H1 (cell line): ENCODE measurements around the gene TRPV4. TPM values are rescaled to one million over a fixed set of nuclear protein-coding genes. Genes with fewer than 3 reads are reported as not detected.

Experiments
- CTCF ChIA-PET: fragments of 300-600 bp; sonication (Branson Sonifier 250); formaldehyde crosslinking; loops from one replicate; lab custom pipeline; 2021; ENCODE audit not compliant: partially characterized antibody; lab: Charles Lee
- POLR2A ChIA-PET: fragments of 300-600 bp; sonication (Branson Sonifier 250); formaldehyde crosslinking; loops from one replicate; lab custom pipeline; 2021; ENCODE audit warnings: inconsistent platforms; ENCODE audit not compliant: partially characterized antibody; lab: Charles Lee
- DNase-seq, 2 experiments: peaks; one replicate each; pipeline versions ENCODE4 v3.0.0 to v3.0.0-alpha.2; 2010 to 2022; ENCODE audit warnings: low spot score in 2 of 2, low read depth in 1 of 2, mixed read lengths in 1 of 2
- FAIRE-seq: peaks from 2 replicates; lab custom pipeline; 2011; peaks lifted over from hg19 to GRCh38; lab: Jason Lieb, UNC
- H2AFZ ChIP-seq: 2 replicates; pipeline ENCODE4 v1.8.1; 2012; ENCODE audit warnings: low read length, inconsistent platforms
- H2AK5ac ChIP-seq: 2 replicates; pipeline ENCODE4 v1.6.1; 2013; ENCODE audit warnings: low read depth, low read length
- H2BK120ac ChIP-seq: replicated peaks from 2 replicates; pipeline ENCODE3; 2013; ENCODE audit warnings: low read depth, low read length, inconsistent platforms
- H2BK12ac ChIP-seq: 2 replicates; pipeline ENCODE4 v1.6.1; 2013; ENCODE audit warnings: low read depth, low read length
- H2BK15ac ChIP-seq: 2 replicates; pipeline ENCODE4 v1.6.1; 2013; ENCODE audit warnings: low read length
- H2BK20ac ChIP-seq: 2 replicates; pipeline ENCODE4 v1.6.1; 2013; ENCODE audit warnings: low read length
- H2BK5ac ChIP-seq: 2 replicates; pipeline ENCODE4 v1.6.1; 2013; ENCODE audit warnings: low read depth, low read length
- H3K14ac ChIP-seq: 2 replicates; pipeline ENCODE4 v1.6.1; 2013; ENCODE audit warnings: inconsistent platforms; ENCODE audit not compliant: insufficient read length
- H3K18ac ChIP-seq: 2 replicates; pipeline ENCODE4 v1.6.1; 2013; ENCODE audit warnings: low read length; ENCODE audit errors: extremely low read depth
- H3K23ac ChIP-seq: 2 replicates; pipeline ENCODE4 v1.6.1; 2013; ENCODE audit warnings: inconsistent platforms; ENCODE audit not compliant: insufficient read length
- H3K23me2 ChIP-seq: 2 replicates; pipeline ENCODE4 v1.6.1; 2013; ENCODE audit warnings: low read depth, low read length
- H3K27ac ChIP-seq: 2 replicates; pipeline ENCODE4 v1.6.1; 2011; ENCODE audit warnings: low read depth, low read length, inconsistent platforms
- H3K27me3 ChIP-seq, 4 experiments: replicated peaks in 1 of 4; 1 replicate in 1 of 4; 2 replicates in 3 of 4; pipeline versions ENCODE4 v1.6.1 to v1.8.1; 2011 to 2013; ENCODE audit warnings: low read length in 3 of 4, mild to moderate bottlenecking in 3 of 4, inconsistent platforms in 2 of 4, mixed read lengths in 2 of 4, moderate library complexity in 1 of 4; ENCODE audit not compliant: control insufficient read depth in 3 of 4, insufficient read depth in 3 of 4; ENCODE audit errors: extremely low read depth in 1 of 4
- H3K36me3 ChIP-seq, 4 experiments: 2 replicates each; pipeline versions ENCODE4 v1.6.1 to v1.8.1; 2011 to 2013; ENCODE audit warnings: mild to moderate bottlenecking in 4 of 4, low read length in 3 of 4, moderate library complexity in 2 of 4, control low read depth in 1 of 4, inconsistent platforms in 1 of 4; ENCODE audit not compliant: insufficient read depth in 4 of 4, control insufficient read depth in 2 of 4
- H3K4ac ChIP-seq: replicated peaks from 2 replicates; pipeline ENCODE3; 2013; ENCODE audit warnings: low read length, low read depth, mixed read lengths, inconsistent platforms; ENCODE audit not compliant: insufficient read length
- H3K4me1 ChIP-seq, 4 experiments: replicated peaks in 1 of 4; 1 replicate in 1 of 4; 2 replicates in 3 of 4; pipeline versions ENCODE4 v1.6.1 to v1.8.1; 2011 to 2013; ENCODE audit warnings: low read length in 3 of 4, inconsistent platforms in 2 of 4, mixed read lengths in 1 of 4; ENCODE audit not compliant: insufficient read depth in 4 of 4, control insufficient read depth in 3 of 4
- H3K4me2 ChIP-seq, 2 experiments: 2 replicates each; pipeline versions ENCODE4 v1.6.1 to v1.8.1; 2011 to 2013; ENCODE audit warnings: low read depth in 2 of 2, low read length in 2 of 2, control low read depth in 1 of 2, inconsistent platforms in 1 of 2, mild to moderate bottlenecking in 1 of 2; ENCODE audit not compliant: insufficient read depth in 1 of 2
- H3K4me3 ChIP-seq, 4 experiments: fragments of 200-600, 300-600 bp in 1 of 4; sonication (generic), shearing (Covaris generic), sonication (Bioruptor Twin) in 1 of 4; 2 replicates each; pipeline versions ENCODE4 v1.5.1 to v1.8.1; 2011 to 2016; ENCODE audit warnings: low read length in 4 of 4, low read depth in 3 of 4, control low read depth in 2 of 4, inconsistent platforms in 2 of 4, mild to moderate bottlenecking in 2 of 4, mixed read lengths in 1 of 4, moderate library complexity in 1 of 4; ENCODE audit not compliant: insufficient read depth in 2 of 4; ENCODE audit errors: extremely low read depth in 1 of 4
- H3K56ac ChIP-seq: replicated peaks from 2 replicates; pipeline ENCODE3; 2013; ENCODE audit warnings: low read depth, mild to moderate bottlenecking, mixed read lengths, low read length, inconsistent platforms; ENCODE audit not compliant: insufficient read length
- H3K79me1 ChIP-seq: 2 replicates; pipeline ENCODE4 v1.6.1; 2013; ENCODE audit warnings: low read depth, low read length, control low read depth
- H3K79me2 ChIP-seq, 2 experiments: 2 replicates each; pipeline versions ENCODE4 v1.6.1 to v1.8.1; 2012 to 2013; ENCODE audit warnings: low read length in 2 of 2, mild to moderate bottlenecking in 2 of 2, inconsistent platforms in 1 of 2; ENCODE audit not compliant: insufficient read depth in 2 of 2, control insufficient read depth in 1 of 2
- H3K9ac ChIP-seq, 4 experiments: replicated peaks in 1 of 4; 1 replicate in 1 of 4; 2 replicates in 3 of 4; pipeline versions ENCODE4 v1.6.1 to v1.8.1; 2011 to 2013; ENCODE audit warnings: low read depth in 3 of 4, low read length in 3 of 4, control low read depth in 2 of 4, mild to moderate bottlenecking in 2 of 4, moderate library complexity in 2 of 4, inconsistent platforms in 1 of 4; ENCODE audit errors: extremely low read depth in 1 of 4
- H3K9me3 ChIP-seq, 2 experiments: 2 replicates each; pipeline versions ENCODE4 v1.6.1 to v1.8.1; 2012 to 2013; ENCODE audit warnings: mild to moderate bottlenecking in 2 of 2, moderate library complexity in 2 of 2, control low read depth in 1 of 2, inconsistent platforms in 1 of 2, low read depth in 1 of 2, low read length in 1 of 2, mixed read lengths in 1 of 2; ENCODE audit not compliant: insufficient read depth in 2 of 2
- H4K20me1 ChIP-seq, 2 experiments: replicated peaks in 1 of 2; 2 replicates each; pipeline versions ENCODE3 to v1.8.1; 2011 to 2013; ENCODE audit warnings: inconsistent platforms in 2 of 2, low read length in 2 of 2, mild to moderate bottlenecking in 1 of 2; ENCODE audit not compliant: insufficient read depth in 2 of 2, control insufficient read depth in 1 of 2
- H4K5ac ChIP-seq: 2 replicates; pipeline ENCODE4 v1.6.1; 2013; ENCODE audit warnings: low read length, low read depth, mixed read lengths, inconsistent platforms; ENCODE audit not compliant: insufficient read length
- H4K8ac ChIP-seq: 2 replicates; pipeline ENCODE4 v1.8.0; 2013; ENCODE audit warnings: mild to moderate bottlenecking, moderate library complexity, low read length, inconsistent platforms; ENCODE audit not compliant: insufficient read depth; ENCODE audit errors: extremely low read depth
- H4K91ac ChIP-seq: replicated peaks from 2 replicates; pipeline ENCODE3; 2013; ENCODE audit warnings: low read length, mixed read lengths, inconsistent platforms; ENCODE audit not compliant: insufficient read length
- BACH1 ChIP-seq: IDR thresholded peaks from 2 replicates; pipeline ENCODE4 v1.6.1; 2012; ENCODE audit warnings: low read length, improper control_type of control experiment
- BCL11A ChIP-seq, 2 experiments: IDR thresholded peaks; one replicate each; pipeline ENCODE4 v1.6.1; 2011; ENCODE audit warnings: low read depth in 2 of 2, low read length in 2 of 2, mild to moderate bottlenecking in 2 of 2
- CHD2 ChIP-seq: IDR thresholded peaks from 2 replicates; pipeline ENCODE4 v1.6.1; 2012; ENCODE audit warnings: low read length, improper control_type of control experiment
- EP300 ChIP-seq, 2 experiments: IDR thresholded peaks; 1 replicate in 1 of 2; 2 replicates in 1 of 2; pipeline ENCODE4 v1.6.1; 2011 to 2012; ENCODE audit warnings: low read depth in 2 of 2, low read length in 2 of 2, mild to moderate bottlenecking in 2 of 2, borderline replicate concordance in 1 of 2, inconsistent platforms in 1 of 2, moderate library complexity in 1 of 2
- HDAC2 ChIP-seq, 2 experiments: fragments of 300-600 bp in 1 of 2; sonication (generic) in 1 of 2; IDR thresholded peaks; 2 replicates each; pipeline ENCODE4 v1.6.1; 2011 to 2012; ENCODE audit warnings: low read depth in 2 of 2, low read length in 2 of 2, mild to moderate bottlenecking in 2 of 2, moderate library complexity in 2 of 2, borderline replicate concordance in 1 of 2, inconsistent platforms in 1 of 2
- JUND ChIP-seq: IDR thresholded peaks from 2 replicates; pipeline ENCODE4 v1.6.1; 2011; ENCODE audit warnings: mild to moderate bottlenecking, improper control_type of control experiment, low read length
- MAFK ChIP-seq: IDR thresholded peaks from 2 replicates; pipeline ENCODE4 v1.6.1; 2012; ENCODE audit warnings: low read depth, mild to moderate bottlenecking, improper control_type of control experiment, low read length
- RBBP5 ChIP-seq: IDR thresholded peaks from 2 replicates; pipeline ENCODE4 v1.7.1; 2012; ENCODE audit warnings: low read depth, mild to moderate bottlenecking, inconsistent platforms, low read length, moderate library complexity, borderline replicate concordance
- SAP30 ChIP-seq: fragments of 300-600 bp; sonication (generic); IDR thresholded peaks from 2 replicates; pipeline ENCODE4 v1.7.1; 2012; ENCODE audit warnings: low read length, moderate library complexity, mild to moderate bottlenecking, inconsistent platforms; ENCODE audit not compliant: insufficient read depth, insufficient replicate concordance
- SUZ12 ChIP-seq: fragments of 200-600 bp; sonication (generic); IDR thresholded peaks from 2 replicates; pipeline ENCODE4 v1.6.1; 2012; ENCODE audit warnings: mild to moderate bottlenecking, inconsistent platforms, low read length, moderate library complexity, mixed read lengths
- WGBS, 2 experiments: shearing (Covaris generic) in 1 of 2; methylation state at CpG; one replicate each; pipeline versions ENCODE4 v1.1.6 to v1.1.7; 2013 to 2015; ENCODE audit warnings: low lambda C conversion rate in 2 of 2, mixed read lengths in 2 of 2, inconsistent platforms in 1 of 2, low coverage in 1 of 2, missing lambda C conversion rate in 1 of 2; ENCODE audit not compliant: insufficient replicate concordance in 2 of 2, insufficient coverage in 1 of 2, insufficient read length in 1 of 2; ENCODE audit errors: extremely low coverage in 1 of 2, missing lambda C conversion rate in 1 of 2; 5-methylcytosine and 5-hydroxymethylcytosine counted together
- polyA plus RNA-seq, 7 experiments: library from polyadenylated mRNA; depleted of rRNA in 3 of 7; stranded (reverse) in 5 of 7; unstranded in 2 of 7; fragments of >200 nt in 5 of 7; fragments of 200-250 nt in 2 of 7; gene quantifications; 1 replicate in 5 of 7; 2 replicates in 1 of 7; 4 replicates in 1 of 7; pipeline versions ENCODE4 v1.2.1 to v1.2.3, GENCODE V29; 2011 to 2013; ENCODE audit warnings: missing spikeins in 2 of 7, mixed read lengths in 2 of 7
- total RNA-seq: library from RNA; stranded (reverse); fragmentation: NEBNext Ultra II Directional; extraction: Animal tissue kit (Norgen Biotek cat#: 25700); gene quantifications from 2 replicates; pipeline ENCODE4 v1.2.1, GENCODE V29; 2021

The TRPV4 gene
- total and polyA plus RNA-seq, 2 of the 8 experiments (the other 6 are each of a cell fraction or from before 2014, with no cell fraction given), result 2.1 to 6.2 TPM

- H3K9ac ChIP-seq, result no peak overlapping the region
- no peaks in the 10 kb centered on the region for H3K9me3 ChIP-seq
- no peak overlapping the region for H2BK12ac ChIP-seq
- H3K79me2 ChIP-seq, result no peaks in the 10 kb centered on the region
- no peak overlapping the region for H2BK15ac ChIP-seq
- no peak overlapping the region for H2BK120ac ChIP-seq
- no peak overlapping the region for H3K4ac ChIP-seq
- H3K4me3 ChIP-seq, result no peak overlapping the region
- H3K27ac ChIP-seq, result no peak overlapping the region
- 82% methylated on average over 4 of the region's 4 CpGs; no CpG with 5 or more reads in 1 of the 2 experiments for WGBS, 2 experiments
- peaks cover under 1 to 3% (median 2%) of the 10 kb centered on the region in 4 experiments; a peak in 6 of 7 replicates for H3K4me1 ChIP-seq
- ChIA-PET CTCF (interaction anchor here (0.6 to 1.2 kb wide), 4 partner anchors 8 to 143 kb away, joined by 3 to 4 read pairs (median 4); no protein-coding TSS in a partner anchor), POLR2A (no interaction called here)
- H3K4me2 ChIP-seq, result no peak overlapping the region
- H3K79me1 ChIP-seq, result no peaks in the 10 kb centered on the region
- no peaks in the 10 kb centered on the region for H3K36me3 ChIP-seq
- DNase-seq (peak in 1 of 2 experiments; percentile 37), FAIRE-seq (no peak)
- no peak for TF ChIP-seq SAP30
- TF ChIP-seq MAFK, result no peak
- no peak for TF ChIP-seq BCL11A (IDR thresholded peaks at IDR 0.05; ENCODE audit: low read depth in 2 of 2, low read length in 2 of 2)
- TF ChIP-seq RBBP5, result no peak
- TF ChIP-seq JUND, result no peak
- TF ChIP-seq CHD2, result no peak
- no peak for TF ChIP-seq EP300 (IDR thresholded peaks at IDR 0.05; ENCODE audit: borderline replicate concordance in 1 of 2, low read depth in 2 of 2, low read length in 2 of 2)
- TF ChIP-seq HDAC2 (IDR thresholded peaks at IDR 0.05; ENCODE audit: borderline replicate concordance in 1 of 2, low read depth in 2 of 2, low read length in 2 of 2), result no peak
- TF ChIP-seq SUZ12, result no peak
- TF ChIP-seq BACH1, result no peak
- no peak overlapping the region for H3K23ac ChIP-seq
- H2BK5ac ChIP-seq, result no peak overlapping the region
- H4K20me1 ChIP-seq, result peaks cover 0 to 1% of the 10 kb centered on the region in 2 experiments
- no peak overlapping the region for H4K5ac ChIP-seq
- no peak overlapping the region for H4K91ac ChIP-seq
- no peak overlapping the region for H3K18ac ChIP-seq
- H2AFZ ChIP-seq, result no peak overlapping the region
- no peaks in the 10 kb centered on the region for H3K23me2 ChIP-seq
- no peaks in the 10 kb centered on the region for H3K27me3 ChIP-seq
- H3K56ac ChIP-seq, result no peak overlapping the region
- no peak overlapping the region for H2BK20ac ChIP-seq
- no peak overlapping the region for H4K8ac ChIP-seq
- no peak overlapping the region for H3K14ac ChIP-seq
- H2AK5ac ChIP-seq, result no peak overlapping the region
Observed at GRCh38 chr12:109741286-109741969, 91.8 kb downstream of the TRPV4 start.
